K562 (cell line): ENCODE results near the gene PTOV1. TPM values are rescaled to one million over a fixed set of nuclear protein-coding genes. Genes with fewer than 3 reads are reported as not detected.
A peak's percentile ranks its signal among the peaks of the same experiment; 100 is the strongest.

Source experiments
- ARID4B ChIP-seq: sonication (generic); formaldehyde crosslinking; IDR thresholded peaks from 2 replicates; pipeline ENCODE4 v1.8.0; 2022; ENCODE audit warnings: mild to moderate bottlenecking, missing genetic modification reagents
- CREB1 ChIP-seq, 2 experiments: sonication (generic) in 1 of 2; formaldehyde crosslinking in 1 of 2; IDR thresholded peaks; 2 replicates each; pipeline versions ENCODE4 v1.6.1 to v1.8.0; 2012 to 2022; ENCODE audit warnings: inconsistent platforms in 1 of 2, mild to moderate bottlenecking in 1 of 2, missing genetic modification reagents in 1 of 2, moderate library complexity in 1 of 2
- ERF ChIP-seq: fragments of 450-650 bp; formaldehyde crosslinking; IDR thresholded peaks from 2 replicates; pipeline ENCODE4 v1.4.0; 2020; ENCODE audit warnings: mild to moderate bottlenecking, mixed read lengths
- ESRRA ChIP-seq: fragments of 450-650 bp; IDR thresholded peaks from 2 replicates; pipeline ENCODE4 v1.6.1; 2014; ENCODE audit warnings: low read depth, mild to moderate bottlenecking, moderate library complexity, borderline replicate concordance
- ETV6 ChIP-seq, 3 experiments: fragments of 150-350 bp in 1 of 3; sonication (generic) in 1 of 3; formaldehyde crosslinking in 1 of 3; IDR thresholded peaks; 2 replicates each; pipeline versions ENCODE4 v1.6.1 to v1.8.0; 2014 to 2022; ENCODE audit warnings: borderline replicate concordance in 2 of 3, low read depth in 2 of 3, antibody characterized with exemption in 1 of 3, low read length in 1 of 3, mild to moderate bottlenecking in 1 of 3, missing genetic modification reagents in 1 of 3
- ILK ChIP-seq: fragments of 450-650 bp; IDR thresholded peaks from 2 replicates; pipeline ENCODE4 v1.6.1; 2016; ENCODE audit warnings: missing genetic modification characterization, low read depth, mild to moderate bottlenecking, missing compliant biosample characterization, moderate library complexity, borderline replicate concordance
- NFE2 ChIP-seq: IDR thresholded peaks from 2 replicates; pipeline ENCODE4 v1.6.1; 2014; ENCODE audit warnings: antibody characterized with exemption, low read depth
- NR3C1 ChIP-seq: sonication (generic); formaldehyde crosslinking; IDR thresholded peaks from 2 replicates; pipeline ENCODE4 v1.8.1; 2022; ENCODE audit warnings: missing genetic modification reagents
- NR4A1 ChIP-seq, 2 experiments: fragments of 250-450 bp in 1 of 2; fragments of 450-650 bp in 1 of 2; sonication (Bioruptor Pico) in 1 of 2; IDR thresholded peaks; 2 replicates each; pipeline versions ENCODE4 v1.4.0 to v1.6.1; 2016 to 2020; ENCODE audit warnings: mild to moderate bottlenecking in 2 of 2, missing compliant biosample characterization in 1 of 2, missing genetic modification characterization in 1 of 2, moderate library complexity in 1 of 2
- PREB ChIP-seq: sonication (generic); formaldehyde crosslinking; IDR thresholded peaks from 2 replicates; pipeline ENCODE4 v1.8.1; 2023; ENCODE audit warnings: mild to moderate bottlenecking, missing genetic modification reagents
- RUNX1 ChIP-seq: sonication (generic); IDR thresholded peaks from 2 replicates; pipeline ENCODE4 v1.6.1; 2016; ENCODE audit warnings: antibody characterized with exemption, low read depth
- SIN3A ChIP-seq, 2 experiments: fragments of 150-350 bp in 1 of 2; IDR thresholded peaks; 2 replicates each; pipeline ENCODE4 v1.6.1; 2011 to 2016; ENCODE audit warnings: borderline replicate concordance in 2 of 2, low read depth in 2 of 2, low read length in 2 of 2, mild to moderate bottlenecking in 2 of 2, moderate library complexity in 2 of 2; ENCODE audit not compliant: control insufficient read depth in 1 of 2
- SNRNP70 ChIP-seq: fragments of 200-400 bp; formaldehyde crosslinking; optimal IDR thresholded peaks from 2 replicates; pipeline ENCODE3; 2017; ENCODE audit warnings: low read depth, low read length
- SP1 ChIP-seq: sonication (generic); formaldehyde crosslinking; IDR thresholded peaks from 2 replicates; pipeline ENCODE4 v1.8.1; 2022; ENCODE audit warnings: mild to moderate bottlenecking, missing genetic modification reagents
- TEAD1 ChIP-seq, 2 experiments: fragments of 450-650 bp in 1 of 2; sonication (generic) in 1 of 2; formaldehyde crosslinking; IDR thresholded peaks; 2 replicates each; pipeline versions ENCODE4 v1.4.0 to v1.8.0; 2020 to 2022; ENCODE audit warnings: mild to moderate bottlenecking in 2 of 2, missing genetic modification reagents in 1 of 2
- ZNF764 ChIP-seq: fragments of 250-450 bp; sonication (Bioruptor Pico); IDR thresholded peaks from 2 replicates; pipeline ENCODE4 v1.4.0; 2020; ENCODE audit warnings: low read depth, mild to moderate bottlenecking, moderate library complexity
- polyA plus RNA-seq, 8 experiments: library from polyadenylated mRNA; depleted of rRNA in 4 of 8; stranded (reverse) in 5 of 8; unstranded in 3 of 8; fragments of >200 nt; fragmentation: Nextera tagmentation in 2 of 8; fragmentation: Illumina TruSeq in 1 of 8; extraction: Ambion mirVana in 2 of 8; extraction: Trizol in 1 of 8; gene quantifications; 2 replicates each; pipeline versions ENCODE4 v1.2.1 to v1.2.3, GENCODE V29; 2011 to 2014; ENCODE audit warnings: inconsistent platforms in 1 of 8, missing spikeins in 1 of 8
- total RNA-seq, 7 experiments: library from RNA; depleted of rRNA in 6 of 7; stranded (reverse); fragments of >200 nt in 6 of 7; fragmentation: Illumina TruSeq in 2 of 7; extraction: Trizol in 2 of 7; gene quantifications; 2 replicates each; pipeline versions ENCODE4 v1.2.1 to v1.2.3, GENCODE V29; 2011 to 2021; ENCODE audit warnings: low replicate concordance in 1 of 7

PTOV1 gene
- total and polyA plus RNA-seq, 9 of the 15 experiments (the other 6 are each of a cell fraction or from before 2014, with no cell fraction given) = 4.9 to 169 (median 43.5) TPM

- TF ChIP-seq ARID4B = peak; percentile 85
- TF ChIP-seq CREB1 (IDR thresholded peaks at IDR 0.05) = no peak
- peak; percentile 86 for TF ChIP-seq CREB1 (CRISPR knock-in tag; IDR thresholded peaks at IDR 0.05)
- peak; percentile 72; the same call in 1 of the 2 replicates for TF ChIP-seq NR3C1 (CRISPR knock-in tag)
- no peak for TF ChIP-seq PREB (CRISPR knock-in tag)
- no peak for TF ChIP-seq ETV6 (IDR thresholded peaks at IDR 0.05; ENCODE audit: borderline replicate concordance in 1 of 2, low read depth in 2 of 2, low read length in 1 of 2)
- no peak; the same call in 1 of the 2 replicates for TF ChIP-seq ETV6 (CRISPR knock-in tag; IDR thresholded peaks at IDR 0.05; ENCODE audit: borderline replicate concordance)
- 0 out of 2 replicates have a peak, but pooled peaks have one; percentile 4 for TF ChIP-seq ESRRA
- TF ChIP-seq SIN3A (IDR thresholded peaks at IDR 0.05; ENCODE audit: borderline replicate concordance in 2 of 2, control insufficient read depth in 1 of 2, low read depth in 2 of 2, low read length in 2 of 2) = peak in 1 of 2 experiments; percentile 15; a peak in 2 of 4 replicates
- no peak for TF ChIP-seq SNRNP70
- TF ChIP-seq NR4A1 (CRISPR knock-in tag; IDR thresholded peaks at IDR 0.05) = no peak
- 0 out of 2 replicates have a peak, but pooled peaks have one; percentile 4 for TF ChIP-seq NR4A1 (tag; IDR thresholded peaks at IDR 0.05)
- peak; percentile 94 for TF ChIP-seq SP1 (CRISPR knock-in tag)
- TF ChIP-seq ILK (tag) = no peak
- TF ChIP-seq ZNF764 (CRISPR knock-in tag) = peak; percentile 51; the same call in 1 of the 2 replicates
- peak in 1 of 2 experiments; percentile 92; a peak in 1 of 4 replicates for TF ChIP-seq TEAD1 (CRISPR knock-in tag; IDR thresholded peaks at IDR 0.05)
- no peak for TF ChIP-seq ERF (CRISPR knock-in tag)
- TF ChIP-seq RUNX1 = peak; percentile 8; the same call in 1 of the 2 replicates
- no peak for TF ChIP-seq NFE2
Observed at GRCh38 chr19:49890349-49891311, 39.7 kb downstream of the PTOV1 start (continued).
